Thyroid gland (tissue), 4 donors: ENCODE results near the gene ATP13A2.

ENCODE experiments used
- POLR2A ChIP-seq, 2 donors: fragments of 450-650 bp; IDR thresholded peaks; one replicate each; pipeline ENCODE4 v1.6.1; 2017; ENCODE audit warnings: antibody characterized with exemption in 2 of 2, mild to moderate bottlenecking in 2 of 2, moderate library complexity in 1 of 2
- TF ChIP-seq, protein P1 (sequence below), 6 experiments: fragments of 200-600 bp in 3 of 6; fragments of 450-650 bp in 3 of 6; sonication (generic) in 3 of 6; IDR thresholded peaks; one replicate each; pipeline ENCODE4 v1.5.1; 2016 to 2019; ENCODE audit warnings: antibody characterized with exemption in 6 of 6, mild to moderate bottlenecking in 2 of 6, inconsistent platforms in 1 of 6, moderate library complexity in 1 of 6

DNA sequence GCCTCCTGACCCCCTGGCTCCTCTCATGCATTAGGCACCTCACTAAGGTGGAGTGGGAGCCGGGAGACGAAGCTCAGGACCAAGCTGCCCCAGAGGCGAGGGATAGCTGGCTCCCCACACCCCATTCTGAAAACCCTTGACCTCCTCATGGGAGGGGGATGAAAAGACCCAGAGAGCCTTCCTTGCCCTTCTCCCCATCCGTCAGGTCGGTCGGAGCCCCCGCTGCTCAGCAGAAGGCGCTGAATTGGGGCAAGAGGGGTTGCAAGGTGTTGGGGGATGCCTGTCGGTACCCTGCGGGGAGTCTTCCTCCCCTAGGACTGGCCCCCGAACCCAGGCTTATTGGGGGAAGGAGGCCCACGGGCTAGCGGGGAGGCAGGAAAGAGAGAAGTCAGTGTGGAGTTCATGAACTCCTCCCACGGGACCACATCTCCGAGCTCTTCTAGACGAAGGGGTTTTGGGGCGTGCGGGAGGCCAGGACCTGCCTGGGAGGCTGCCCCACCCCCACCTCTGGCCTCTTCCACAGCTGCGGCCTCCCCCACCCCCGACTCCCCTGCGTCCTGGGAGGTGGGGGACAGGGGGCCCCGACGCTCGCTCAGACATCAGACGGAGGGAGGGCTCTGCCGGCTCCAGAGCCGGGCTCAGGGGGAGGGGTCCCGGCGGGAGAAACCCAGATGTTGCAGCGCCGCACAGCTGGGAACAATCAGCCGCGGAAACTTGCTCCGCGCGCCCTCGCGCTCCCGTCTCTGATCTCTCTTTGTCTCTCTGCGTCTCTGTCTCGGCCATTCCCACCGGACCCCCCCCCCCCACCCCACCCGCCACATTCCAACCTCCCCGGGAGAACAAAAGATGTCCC, 32.0 kb downstream of the ATP13A2 start:
- TF ChIP-seq POLR2A (IDR thresholded peaks at IDR 0.05) = no peak
- TF ChIP-seq, protein P1, sequence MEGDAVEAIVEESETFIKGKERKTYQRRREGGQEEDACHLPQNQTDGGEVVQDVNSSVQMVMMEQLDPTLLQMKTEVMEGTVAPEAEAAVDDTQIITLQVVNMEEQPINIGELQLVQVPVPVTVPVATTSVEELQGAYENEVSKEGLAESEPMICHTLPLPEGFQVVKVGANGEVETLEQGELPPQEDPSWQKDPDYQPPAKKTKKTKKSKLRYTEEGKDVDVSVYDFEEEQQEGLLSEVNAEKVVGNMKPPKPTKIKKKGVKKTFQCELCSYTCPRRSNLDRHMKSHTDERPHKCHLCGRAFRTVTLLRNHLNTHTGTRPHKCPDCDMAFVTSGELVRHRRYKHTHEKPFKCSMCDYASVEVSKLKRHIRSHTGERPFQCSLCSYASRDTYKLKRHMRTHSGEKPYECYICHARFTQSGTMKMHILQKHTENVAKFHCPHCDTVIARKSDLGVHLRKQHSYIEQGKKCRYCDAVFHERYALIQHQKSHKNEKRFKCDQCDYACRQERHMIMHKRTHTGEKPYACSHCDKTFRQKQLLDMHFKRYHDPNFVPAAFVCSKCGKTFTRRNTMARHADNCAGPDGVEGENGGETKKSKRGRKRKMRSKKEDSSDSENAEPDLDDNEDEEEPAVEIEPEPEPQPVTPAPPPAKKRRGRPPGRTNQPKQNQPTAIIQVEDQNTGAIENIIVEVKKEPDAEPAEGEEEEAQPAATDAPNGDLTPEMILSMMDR (IDR thresholded peaks at IDR 0.05) = no peak
